ENCODE measurements around the gene CRABP2.

- no peak for TF ChIP-seq CTCF (IDR thresholded peaks at IDR 0.05 in 8 of 11, conservative IDR thresholded peaks at IDR 0.05 in 3 of 11)
- no peak for TF ChIP-seq POLR2A (IDR thresholded peaks at IDR 0.05)
- TF ChIP-seq POLR2AphosphoS5 (IDR thresholded peaks at IDR 0.05) = no peak
Observed at GRCh38 chr1:156667610-156667967, 37.8 kb downstream of the CRABP2 start.
